ENCODE results near the gene NDUFB5.

DNA sequence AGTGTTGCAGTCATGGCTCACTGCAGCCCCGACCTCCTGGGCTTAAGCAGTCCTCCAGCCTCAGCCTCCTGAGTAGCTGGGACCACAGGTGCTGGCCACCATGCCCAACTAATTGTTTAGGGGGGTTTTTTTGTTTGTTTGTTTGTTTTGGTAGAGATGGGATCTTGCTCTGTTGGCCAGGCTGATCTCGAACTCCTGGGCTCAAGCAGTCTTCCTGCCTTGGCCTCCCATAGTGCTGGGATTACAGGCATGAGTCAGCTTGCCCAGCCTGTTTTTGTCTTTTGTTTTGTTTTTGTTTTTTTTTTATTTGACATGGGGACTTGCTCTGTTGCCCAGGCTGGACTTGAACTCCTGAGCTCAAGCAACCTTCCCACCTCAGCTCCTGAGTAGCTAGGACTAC lies 17.4 kb downstream of the NDUFB5 start:
- TF ChIP-seq, protein P1, sequence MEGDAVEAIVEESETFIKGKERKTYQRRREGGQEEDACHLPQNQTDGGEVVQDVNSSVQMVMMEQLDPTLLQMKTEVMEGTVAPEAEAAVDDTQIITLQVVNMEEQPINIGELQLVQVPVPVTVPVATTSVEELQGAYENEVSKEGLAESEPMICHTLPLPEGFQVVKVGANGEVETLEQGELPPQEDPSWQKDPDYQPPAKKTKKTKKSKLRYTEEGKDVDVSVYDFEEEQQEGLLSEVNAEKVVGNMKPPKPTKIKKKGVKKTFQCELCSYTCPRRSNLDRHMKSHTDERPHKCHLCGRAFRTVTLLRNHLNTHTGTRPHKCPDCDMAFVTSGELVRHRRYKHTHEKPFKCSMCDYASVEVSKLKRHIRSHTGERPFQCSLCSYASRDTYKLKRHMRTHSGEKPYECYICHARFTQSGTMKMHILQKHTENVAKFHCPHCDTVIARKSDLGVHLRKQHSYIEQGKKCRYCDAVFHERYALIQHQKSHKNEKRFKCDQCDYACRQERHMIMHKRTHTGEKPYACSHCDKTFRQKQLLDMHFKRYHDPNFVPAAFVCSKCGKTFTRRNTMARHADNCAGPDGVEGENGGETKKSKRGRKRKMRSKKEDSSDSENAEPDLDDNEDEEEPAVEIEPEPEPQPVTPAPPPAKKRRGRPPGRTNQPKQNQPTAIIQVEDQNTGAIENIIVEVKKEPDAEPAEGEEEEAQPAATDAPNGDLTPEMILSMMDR (IDR thresholded peaks at IDR 0.05) = no peak
- no peak for TF ChIP-seq POLR2A (IDR thresholded peaks at IDR 0.05)
